ENCODE results near the gene ACSS1. TPM values are rescaled to one million over a fixed set of nuclear protein-coding genes. Genes with fewer than 3 reads are reported as not detected.

ACSS1 gene
- total RNA-seq, 1 donor from 2014 or later = not detected

DNA sequence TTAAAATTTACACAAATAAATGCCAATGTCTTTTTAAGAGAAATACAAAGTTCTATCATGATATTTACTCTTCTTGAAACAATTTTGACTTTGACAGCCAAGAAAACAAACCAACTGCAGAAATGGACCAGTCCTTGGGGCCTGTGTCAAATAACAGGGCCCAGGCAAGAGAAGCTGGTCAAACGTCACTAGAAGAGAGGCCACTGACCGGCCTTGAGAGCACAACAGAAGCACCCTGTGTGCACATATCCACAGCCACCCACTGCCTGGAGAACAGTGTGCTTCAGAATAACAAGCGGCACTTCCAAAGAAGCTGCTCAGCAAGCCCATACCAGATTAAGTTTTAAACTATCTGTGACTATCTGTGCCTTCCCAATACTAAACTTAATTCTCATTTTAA is 80.1 kb downstream of the ACSS1 start:
- H3K27me3 ChIP-seq = no peaks in the 10 kb centered on the region
- no peak overlapping the region for H3K27ac ChIP-seq
- Mint-ChIP-seq H3K9me3 (peaks cover 24% of the 10 kb centered on the region), H3K4me3 (no peak overlapping the region), H3K27me3 (ENCODE audit: insufficient read depth, low read depth) (peaks cover 7% of the 10 kb centered on the region), H3K4me1 (no peaks in the 10 kb centered on the region), H3K36me3 (peaks cover 75% of the 10 kb centered on the region), H3K27ac (no peak overlapping the region)
- peaks cover 4% of the 10 kb centered on the region for H3K36me3 ChIP-seq
- H3K4me2 ChIP-seq = no peak overlapping the region
- no peak overlapping the region for H2AFZ ChIP-seq (replicated peaks)
- H3K4me3 ChIP-seq = no peak overlapping the region
- H3K79me2 ChIP-seq (ENCODE audit: low read depth) = peaks cover 5% of the 10 kb centered on the region
- no peak overlapping the region for H3K9ac ChIP-seq
- H3F3A ChIP-seq (ENCODE audit: low read depth) = no peaks in the 10 kb centered on the region
- DNase-seq (ENCODE audit: low spot score) = no peak
- no peaks in the 10 kb centered on the region for H3K4me1 ChIP-seq
- H3K9me3 ChIP-seq (ENCODE audit: low read depth) = peaks cover 12% of the 10 kb centered on the region
- no peaks in the 10 kb centered on the region for H4K20me1 ChIP-seq (ENCODE audit: low read depth)
- TF ChIP-seq CTCF (IDR thresholded peaks at IDR 0.05) (no peak), EZH2 (IDR thresholded peaks at IDR 0.05) (no peak), EZH2phosphoT487 (IDR thresholded peaks at IDR 0.05) (no peak)

DNA sequence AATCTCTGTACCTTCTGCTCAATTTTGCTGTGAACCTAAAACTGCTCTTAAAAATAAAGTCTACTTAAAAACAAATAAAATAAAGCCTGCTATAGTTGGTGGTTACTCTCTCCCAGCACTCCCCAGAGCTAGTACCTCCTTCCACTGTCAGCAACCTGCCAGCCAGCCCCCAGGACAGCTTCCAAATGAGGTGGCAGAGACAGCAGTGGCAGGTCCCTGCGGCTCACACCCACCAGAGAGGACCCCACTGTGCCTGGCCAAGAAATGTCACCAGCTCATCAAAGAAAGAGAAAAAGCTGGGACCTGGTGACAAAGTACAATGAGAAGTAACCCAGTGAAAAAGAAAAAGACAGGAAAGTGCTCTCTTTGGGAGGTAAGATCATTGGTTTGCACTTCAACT is 80.6 kb downstream of the ACSS1 start:
- no peak overlapping the region for H3K4me2 ChIP-seq
- H3K36me3 ChIP-seq = peaks cover 4% of the 10 kb centered on the region
- H3K4me1 Mint-ChIP-seq = no peaks in the 10 kb centered on the region
- no peak for TF ChIP-seq CTCF (IDR thresholded peaks at IDR 0.05)
- TF ChIP-seq EZH2phosphoT487 (IDR thresholded peaks at IDR 0.05) = no peak
- TF ChIP-seq EZH2 (IDR thresholded peaks at IDR 0.05) = no peak
- no peaks in the 10 kb centered on the region for H4K20me1 ChIP-seq (ENCODE audit: low read depth)
- no peak overlapping the region for H3K9ac ChIP-seq
- peaks cover 5% of the 10 kb centered on the region for H3K79me2 ChIP-seq (ENCODE audit: low read depth)
- no peak for DNase-seq (ENCODE audit: low spot score)
- no peak overlapping the region for H3K4me3 Mint-ChIP-seq
- no peak overlapping the region for H3K27ac Mint-ChIP-seq
- H3K27me3 Mint-ChIP-seq (ENCODE audit: insufficient read depth, low read depth) = peaks cover 7% of the 10 kb centered on the region
- no peaks in the 10 kb centered on the region for H3K4me1 ChIP-seq
- no peak overlapping the region for H2AFZ ChIP-seq (replicated peaks)
- H3F3A ChIP-seq (ENCODE audit: low read depth) = no peaks in the 10 kb centered on the region
- peaks cover 24% of the 10 kb centered on the region for H3K9me3 Mint-ChIP-seq
- no peak overlapping the region for H3K4me3 ChIP-seq
- peaks cover 74% of the 10 kb centered on the region for H3K36me3 Mint-ChIP-seq
- H3K27ac ChIP-seq = no peak overlapping the region
- peaks cover 12% of the 10 kb centered on the region for H3K9me3 ChIP-seq (ENCODE audit: low read depth)
- no peaks in the 10 kb centered on the region for H3K27me3 ChIP-seq

- H3K36me3 ChIP-seq = peaks cover 4% of the 10 kb centered on the region
- peaks cover 12% of the 10 kb centered on the region for H3K9me3 ChIP-seq (ENCODE audit: low read depth)
- H2AFZ ChIP-seq (replicated peaks) = no peak overlapping the region
- Mint-ChIP-seq H3K36me3 (peaks cover 53% of the 10 kb centered on the region), H3K9me3 (peaks cover 9% of the 10 kb centered on the region), H3K4me1 (no peaks in the 10 kb centered on the region), H3K27ac (no peak overlapping the region), H3K27me3 (ENCODE audit: insufficient read depth, low read depth) (peaks cover 4% of the 10 kb centered on the region), H3K4me3 (no peak overlapping the region)
- H3K4me2 ChIP-seq = no peak overlapping the region
- H3K27ac ChIP-seq = no peak overlapping the region
- H3K27me3 ChIP-seq = no peaks in the 10 kb centered on the region
- H3K4me3 ChIP-seq = no peak overlapping the region
- no peaks in the 10 kb centered on the region for H3F3A ChIP-seq (ENCODE audit: low read depth)
- no peak overlapping the region for H3K9ac ChIP-seq
- H4K20me1 ChIP-seq (ENCODE audit: low read depth) = no peaks in the 10 kb centered on the region
- DNase-seq (ENCODE audit: low spot score) = no peak
- peaks cover 5% of the 10 kb centered on the region for H3K79me2 ChIP-seq (ENCODE audit: low read depth)
- TF ChIP-seq CTCF (IDR thresholded peaks at IDR 0.05) (no peak), EZH2 (IDR thresholded peaks at IDR 0.05) (no peak), EZH2phosphoT487 (IDR thresholded peaks at IDR 0.05) (no peak)
- no peaks in the 10 kb centered on the region for H3K4me1 ChIP-seq
These were observed 85.6 kb downstream of the ACSS1 start for GRCh38 chr20:24972341-24972740.

Data from neural progenitor cell (in vitro differentiated cells).